NCI-H526 treated with DMSO at 0.1 percent for 48 hours (cell line): ENCODE measurements around the gene OPTN.
"Not testable (repeated sequence)": the region's sequence is repeated elsewhere in the genome, so short reads cannot be mapped to it uniquely, and the experiment has no call there.

Experiments used
- DNase-seq: peaks from one replicate; lab custom pipeline; 2025; lab: John Stamatoyannopoulos, UW

Gene OPTN

DNA sequence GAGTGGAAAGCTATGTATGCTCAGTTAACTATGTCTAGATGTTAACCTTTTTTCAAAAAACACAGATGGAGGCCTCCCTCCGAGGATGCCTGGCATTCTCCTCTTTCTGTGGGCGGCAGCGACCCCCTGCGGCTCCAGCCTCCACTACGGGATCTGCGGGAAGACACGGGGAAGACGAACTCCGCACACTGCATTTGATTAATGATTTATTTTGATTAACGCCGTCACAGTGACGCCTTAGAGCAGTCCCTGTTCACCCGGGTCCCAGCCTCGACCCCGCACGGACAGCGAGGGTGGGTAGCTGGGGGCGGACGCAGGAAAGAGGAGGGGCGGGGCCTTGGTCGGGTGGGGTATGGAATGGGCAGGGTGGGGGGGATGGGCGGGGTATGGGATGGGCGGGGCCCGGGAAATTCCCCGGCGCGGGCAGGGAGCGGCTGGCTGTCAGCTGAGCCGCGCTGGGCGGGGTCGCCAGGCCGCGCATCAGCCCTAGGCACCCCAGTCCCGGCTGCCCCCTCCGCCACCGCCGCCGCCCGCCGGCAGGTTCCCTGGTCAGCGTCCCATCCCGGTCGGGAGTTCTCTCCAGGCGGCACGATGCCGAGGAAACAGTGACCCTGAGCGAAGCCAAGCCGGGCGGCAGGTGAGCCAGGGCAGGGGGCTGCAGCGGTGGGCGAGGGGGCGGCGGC is at the start of gene OPTN:
Gene OPTN, plus strand, starts transcription at position 498 of the 683 bp plus-strand sequence. CDS start 8,960 bp downstream, outside the sequence.
- peak; percentile 52 for DNase-seq

DNA sequence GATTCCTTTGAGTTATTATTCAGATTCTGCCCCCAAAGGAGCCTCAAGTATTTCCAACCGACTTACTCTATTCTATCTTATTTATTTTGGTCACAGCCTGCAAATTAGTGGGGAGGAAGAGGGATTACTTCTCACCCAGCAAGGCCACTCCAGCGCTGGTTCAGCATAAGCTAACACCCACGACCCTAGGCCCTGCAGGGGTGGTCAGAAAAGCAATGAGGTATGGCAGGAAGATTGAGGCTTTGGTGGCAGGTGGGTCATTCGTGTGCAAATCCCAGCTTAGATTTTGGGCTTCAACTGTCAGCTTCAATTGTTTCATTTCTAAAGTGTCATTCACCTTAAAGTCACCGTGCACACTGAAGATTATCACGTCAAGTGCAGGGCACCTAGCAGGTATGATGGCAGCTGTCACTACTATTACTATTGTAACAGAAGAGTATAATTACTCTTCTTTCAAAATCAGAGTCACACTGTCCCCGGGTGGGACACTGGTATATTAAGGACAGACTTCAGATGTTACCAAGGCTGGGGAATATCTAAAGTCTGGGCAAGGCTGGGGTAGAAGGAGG is 48.8 kb upstream of the OPTN start:
- DNase-seq, result no peak

DNA sequence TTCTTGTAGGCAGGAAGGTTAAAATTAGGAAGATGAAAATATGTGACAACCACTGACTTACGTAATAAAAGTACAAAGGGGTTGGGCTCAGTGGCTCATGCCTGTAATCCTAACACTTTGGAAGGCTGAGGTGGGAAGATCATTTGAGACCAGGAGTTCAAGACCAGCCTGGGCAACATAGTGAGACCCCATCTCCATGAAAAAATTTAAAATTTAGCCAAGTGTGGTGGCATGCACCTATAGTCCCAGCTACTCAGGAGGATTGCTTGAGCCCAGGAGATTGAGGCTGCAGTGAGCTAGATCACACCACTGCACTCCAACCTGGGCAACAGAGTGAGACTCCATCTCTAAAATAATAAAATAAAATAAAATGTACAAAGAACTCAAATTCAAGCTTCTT is 46.8 kb upstream of the OPTN start:
- not testable (repeated sequence) for DNase-seq

DNA sequence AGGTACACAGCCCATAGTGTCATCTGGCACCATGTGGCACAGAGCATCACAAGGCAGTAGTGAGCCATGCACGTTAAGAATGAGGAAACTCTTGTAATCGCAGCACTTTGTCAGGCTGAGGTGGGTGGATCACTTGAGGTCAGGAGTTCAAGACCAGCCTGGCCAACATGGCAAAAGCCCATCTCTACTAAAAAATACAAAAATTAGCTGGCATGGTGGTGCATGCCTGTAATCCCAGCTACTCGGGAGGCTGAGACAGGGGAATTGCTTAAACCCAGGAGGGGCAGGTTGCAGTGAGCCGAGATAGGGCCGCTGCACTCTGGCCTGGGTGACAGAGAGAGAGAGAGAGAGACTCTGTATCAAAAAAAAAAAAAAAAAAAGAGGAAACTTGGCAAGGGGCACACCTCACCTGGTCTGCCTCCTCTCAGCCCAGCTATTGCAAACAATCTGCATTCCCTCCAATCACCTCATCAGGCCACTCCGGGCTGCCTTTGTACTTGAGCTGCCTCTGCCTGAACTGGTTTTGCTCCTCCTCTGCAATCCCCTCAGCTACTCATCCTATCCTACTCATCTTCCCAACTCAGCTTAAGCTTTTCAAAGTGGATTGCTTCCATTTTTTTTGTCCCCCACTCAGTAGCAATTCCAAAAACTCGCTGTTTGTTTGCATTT is 46.0 kb upstream of the OPTN start:
- DNase-seq, result no peak

DNA sequence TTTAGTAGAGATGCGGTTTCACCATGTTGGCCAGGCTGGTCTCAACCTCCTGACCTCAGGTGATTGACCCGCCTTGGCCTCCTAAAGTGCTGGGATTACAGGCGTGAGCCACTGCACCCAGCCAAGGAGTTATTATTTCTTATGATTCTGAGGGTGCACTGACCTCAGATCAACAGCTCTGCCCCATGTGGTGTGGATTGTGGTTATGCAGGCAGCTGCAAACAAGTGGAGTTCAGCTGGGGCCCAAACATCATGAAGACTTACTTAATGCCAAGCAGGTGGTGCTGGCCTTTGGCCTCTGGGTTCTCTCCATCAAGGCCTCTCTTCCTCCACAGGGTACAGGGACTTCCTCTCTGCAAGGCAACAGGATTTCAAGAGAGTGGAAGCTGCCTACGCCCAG is 45.1 kb upstream of the OPTN start:
- DNase-seq, result no peak

DNA sequence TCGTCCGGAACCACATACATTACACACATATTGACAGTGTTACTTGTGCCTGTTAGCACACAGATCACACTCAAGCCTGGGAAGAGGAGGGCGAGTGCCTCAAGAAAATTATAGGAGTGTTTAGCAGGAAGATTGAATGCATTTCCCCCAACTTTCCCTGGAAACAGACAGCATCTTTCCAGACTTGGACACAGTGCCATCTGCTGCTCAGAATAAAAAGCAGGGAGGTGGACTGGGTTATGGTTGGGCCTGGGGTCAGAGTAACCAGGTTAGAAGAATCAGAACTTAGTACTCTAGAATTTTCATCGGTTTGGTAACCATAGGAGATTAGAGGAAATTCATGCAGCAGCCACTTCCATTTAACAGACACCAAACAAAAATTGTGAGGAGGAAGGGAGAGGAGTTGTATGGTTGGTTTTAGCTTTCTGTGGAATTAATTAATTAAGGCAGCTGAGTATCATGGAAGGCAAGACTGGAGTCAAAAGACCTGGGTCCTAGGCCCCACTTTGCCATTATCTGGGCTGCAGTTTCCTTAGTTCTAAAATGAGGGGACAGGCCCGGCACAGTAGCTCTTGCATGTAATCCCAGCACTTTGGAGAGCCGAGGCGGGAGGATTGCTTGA is 43.4 kb upstream of the OPTN start:
- peak; percentile 1 for DNase-seq

DNA sequence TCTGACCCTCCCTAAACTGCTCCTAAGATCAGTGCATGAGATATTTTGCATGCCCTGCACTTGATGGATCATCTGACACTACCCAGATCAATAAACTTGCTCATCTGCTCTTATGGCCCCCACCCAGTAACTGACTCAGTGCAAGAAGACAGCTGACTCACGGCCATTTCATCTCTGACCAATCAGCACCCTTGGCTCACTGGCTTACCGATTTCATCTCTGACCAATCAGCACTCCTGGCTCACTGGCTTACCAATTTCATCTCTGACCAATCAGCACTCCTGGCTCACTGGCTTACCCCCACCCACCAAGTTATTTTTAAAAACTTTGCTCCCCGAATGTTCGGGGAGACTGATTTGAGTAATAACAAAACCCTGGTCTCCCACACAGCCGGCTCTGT is 37.2 kb upstream of the OPTN start:
- DNase-seq, result no peak

DNA sequence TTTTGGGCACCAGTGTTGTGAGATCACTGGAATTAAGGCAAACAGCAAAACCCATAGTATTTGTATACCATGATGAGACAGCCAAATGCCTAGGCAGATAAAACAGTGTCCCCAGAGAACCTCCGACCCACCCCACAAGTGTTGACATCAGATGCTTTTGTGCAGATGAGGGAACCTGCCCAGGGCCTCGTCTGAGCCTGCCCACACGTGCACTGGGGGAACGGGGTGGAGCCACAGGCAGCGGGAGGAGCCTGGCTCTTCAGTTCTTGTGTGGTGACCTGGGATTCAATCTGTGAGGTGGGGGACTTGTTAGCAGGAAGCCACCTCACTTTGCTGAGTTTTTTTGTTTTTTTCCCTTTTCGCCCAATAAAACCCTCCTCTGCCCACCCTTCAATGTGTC is 33.4 kb upstream of the OPTN start:
- DNase-seq, result no peak

DNA sequence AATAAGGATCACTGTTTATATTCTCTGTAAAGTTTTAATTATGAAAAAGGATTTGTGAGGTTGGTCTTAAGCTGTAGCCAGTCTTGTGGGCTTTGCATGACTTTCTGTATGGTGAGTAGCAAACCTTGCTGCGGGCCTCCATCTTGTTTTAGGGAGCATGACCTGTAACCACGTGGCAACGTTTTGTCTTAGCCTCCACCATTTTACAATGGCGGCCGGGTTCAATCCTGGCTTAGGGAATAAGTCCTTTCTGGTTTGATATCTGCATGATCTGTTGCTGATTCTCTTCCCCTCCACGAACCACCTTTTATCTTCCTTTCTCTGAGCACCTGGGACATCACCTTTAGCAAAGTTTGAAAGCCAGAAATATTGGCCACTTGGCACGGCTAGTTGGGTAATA is 32.5 kb upstream of the OPTN start:
- no peak for DNase-seq

DNA sequence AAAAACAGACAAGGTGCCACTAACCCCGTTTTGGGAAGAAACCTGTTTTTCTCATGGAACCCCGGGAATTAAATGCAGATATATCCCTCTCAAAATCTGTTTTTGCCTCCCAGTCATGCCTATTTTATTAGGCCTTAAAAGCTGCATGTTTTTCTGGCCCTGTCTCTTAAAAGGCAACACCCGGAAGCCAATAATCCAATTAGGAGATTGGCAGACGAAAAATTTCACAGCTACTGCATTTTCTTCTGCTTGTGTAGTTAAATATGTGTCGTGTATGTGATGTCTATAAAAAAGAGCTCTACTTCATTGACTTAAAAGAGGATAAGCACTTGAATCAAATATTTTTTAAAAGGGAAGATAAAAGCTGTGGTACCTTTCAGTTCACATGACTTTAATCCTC is 31.9 kb upstream of the OPTN start:
- DNase-seq, result no peak

DNA sequence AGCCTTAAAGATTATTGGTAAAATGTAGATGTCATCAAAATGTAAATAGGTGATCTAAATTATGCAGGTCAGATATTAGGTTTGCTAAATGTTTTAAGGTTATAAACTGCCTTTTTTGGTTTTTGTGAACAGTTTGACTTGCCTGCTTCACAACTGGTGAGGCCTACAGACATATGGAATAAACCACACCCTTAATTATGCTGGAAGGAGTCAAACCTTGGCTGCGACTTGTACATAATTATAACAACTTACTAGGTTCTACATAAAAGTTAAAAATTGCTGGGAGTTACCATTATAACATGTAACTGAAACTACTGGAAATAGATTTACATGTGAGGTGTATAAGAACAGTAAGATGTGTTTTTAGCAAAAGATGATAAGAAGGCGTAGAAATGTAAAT is 31.5 kb upstream of the OPTN start:
- DNase-seq, result no peak

DNA sequence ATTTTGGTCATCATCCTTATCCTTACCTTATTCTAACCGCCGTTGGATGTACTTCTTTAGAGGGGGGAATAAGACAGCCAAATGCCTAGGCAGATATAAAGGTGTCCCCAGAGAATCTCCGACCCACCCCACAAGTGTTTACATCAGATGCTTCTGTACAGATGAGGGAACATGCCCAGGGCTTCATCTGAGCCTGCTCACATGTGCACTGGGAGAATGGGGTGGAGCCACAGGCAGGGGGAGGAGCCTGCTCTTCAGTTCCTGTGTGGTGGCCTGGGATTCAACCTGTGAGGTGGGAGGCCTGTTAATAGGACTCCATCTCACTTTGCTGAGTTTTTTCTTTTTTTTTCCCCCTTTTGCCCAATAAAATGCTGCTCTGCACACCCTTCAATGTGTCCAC is 27.6 kb upstream of the OPTN start:
- no peak for DNase-seq

DNA sequence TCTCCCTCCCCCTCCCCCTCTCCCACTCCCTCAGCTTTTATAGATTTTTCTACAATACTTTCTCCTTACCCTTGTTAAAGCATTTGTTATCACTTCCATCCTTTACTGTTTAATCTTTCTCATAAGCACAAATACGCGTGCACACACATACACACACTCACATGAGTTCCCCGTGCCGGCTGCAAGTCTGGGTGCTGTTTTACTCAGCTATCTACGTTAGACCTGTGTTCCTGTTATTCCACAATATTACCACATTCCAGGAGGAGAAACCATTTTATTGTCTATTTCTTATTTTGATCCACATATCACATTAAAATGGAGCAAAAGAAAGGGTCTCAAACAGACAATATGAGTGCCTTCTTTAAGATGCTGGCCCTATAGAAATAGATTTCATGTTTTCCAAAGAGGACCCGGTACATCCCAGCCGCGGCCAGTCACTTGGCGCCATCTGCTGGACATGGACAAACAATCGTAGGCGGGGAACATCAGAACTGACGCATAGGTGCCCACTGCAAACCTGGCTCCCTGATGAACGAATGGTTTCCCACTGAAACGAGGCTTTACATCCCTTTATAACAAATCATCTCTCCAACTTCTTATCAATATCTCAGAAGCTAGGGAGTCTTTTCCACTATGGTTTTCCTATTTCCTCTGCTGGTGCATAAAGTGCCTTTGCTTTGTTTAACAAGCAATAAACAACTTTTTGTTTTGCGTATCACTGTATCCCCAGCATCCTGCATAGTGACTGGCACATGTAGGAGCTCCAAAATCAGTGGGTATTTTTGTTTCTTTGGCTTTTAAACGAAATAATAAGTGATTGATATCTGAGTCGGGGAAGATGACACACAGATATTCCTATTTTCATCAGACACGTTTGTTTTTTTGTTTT is 25.2 kb upstream of the OPTN start:
- DNase-seq, result peak; percentile 30

DNA sequence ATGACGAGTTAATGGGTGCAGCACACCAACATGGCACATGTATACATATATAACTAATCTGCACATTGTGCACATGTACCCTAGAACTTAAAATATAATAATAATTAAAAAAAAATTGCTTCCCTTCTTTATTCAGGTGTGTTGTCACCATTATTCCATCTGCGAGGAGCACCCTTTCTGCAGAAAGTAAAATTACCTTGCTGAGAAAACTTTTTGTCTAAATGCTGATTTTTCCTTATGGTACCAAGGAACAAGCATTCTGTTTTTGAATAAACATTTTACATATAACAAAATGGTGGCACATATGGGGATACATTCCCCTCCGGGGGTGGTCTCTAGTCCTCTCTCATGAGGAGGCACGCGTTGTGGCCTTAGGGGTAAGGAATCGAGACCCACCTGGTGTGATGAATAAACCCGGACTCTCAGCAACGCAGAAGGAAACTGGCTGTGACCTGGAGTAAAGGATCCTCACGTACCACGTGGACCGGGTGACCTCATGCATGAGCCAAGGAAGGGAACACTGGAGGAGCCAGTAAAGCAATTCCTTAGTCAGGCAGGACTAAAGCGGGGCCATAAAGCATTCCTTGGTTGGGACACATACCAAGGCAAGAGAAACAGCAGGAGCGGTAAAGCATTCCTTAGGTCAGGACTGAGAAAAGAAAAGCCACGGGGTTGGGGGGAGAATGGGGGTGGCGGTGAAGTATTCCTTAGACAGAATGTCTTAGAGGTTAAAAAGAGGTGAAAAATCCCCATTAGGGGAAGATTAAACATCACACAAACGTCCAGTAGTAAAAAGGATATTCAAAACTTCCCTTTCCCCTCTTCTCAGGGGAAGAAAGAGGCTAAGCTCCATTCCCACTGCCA is 20.8 kb upstream of the OPTN start:
- no peak for DNase-seq

DNA sequence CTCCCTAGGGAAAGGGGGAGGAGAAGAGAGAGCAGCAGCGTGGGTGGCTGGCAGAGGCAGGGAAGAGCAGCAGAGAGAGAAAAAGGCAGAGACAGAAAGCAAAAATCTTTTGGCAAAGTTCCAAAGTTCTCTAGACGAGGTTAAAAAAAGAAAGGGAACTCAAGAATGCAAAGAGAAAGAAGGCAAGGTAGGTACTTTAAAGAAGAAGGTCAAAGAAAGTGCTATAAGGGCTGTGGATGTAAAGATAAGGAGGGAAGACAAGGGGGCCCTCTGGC is 20.2 kb upstream of the OPTN start:
- no peak for DNase-seq

DNA sequence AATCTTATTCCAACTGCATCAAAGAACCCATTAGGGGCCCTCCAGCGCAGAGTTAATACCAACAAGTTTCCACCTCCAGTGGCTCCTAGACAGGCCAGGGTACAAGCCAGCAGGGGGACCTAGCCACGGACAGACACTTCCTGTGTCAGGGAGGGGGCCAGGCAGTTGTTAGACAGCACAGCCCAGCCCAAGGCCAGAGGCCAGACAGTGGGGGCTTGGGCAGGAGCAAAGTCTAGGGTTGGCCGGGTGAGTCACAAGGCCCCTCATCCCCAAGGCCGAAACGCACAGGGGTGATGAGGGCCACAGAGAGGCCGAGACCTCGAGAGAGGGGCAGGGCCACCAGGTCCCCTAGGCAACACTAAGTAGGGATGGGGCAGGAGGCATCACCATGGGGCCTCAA is 19.3 kb upstream of the OPTN start:
- no peak for DNase-seq

DNA sequence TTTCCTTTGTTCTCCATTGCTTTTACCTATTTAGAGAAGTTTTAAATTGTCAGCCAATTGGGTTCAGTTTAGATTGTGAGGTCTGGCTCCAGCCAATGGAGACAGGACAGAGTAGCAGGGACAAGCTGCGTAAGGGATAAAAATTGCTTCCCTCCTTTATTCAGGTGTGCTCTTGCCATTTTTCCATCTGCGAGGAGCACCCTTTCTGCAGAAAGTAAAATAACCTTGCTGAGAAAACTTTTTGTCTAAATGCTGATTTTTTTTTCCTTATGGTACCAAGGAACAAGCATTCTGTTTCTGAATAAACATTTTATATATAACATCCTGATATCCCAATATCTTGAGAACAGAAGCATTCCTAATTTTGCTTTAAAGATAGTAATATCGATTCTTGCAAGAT is 16.3 kb upstream of the OPTN start:
- not testable (repeated sequence) for DNase-seq

DNA sequence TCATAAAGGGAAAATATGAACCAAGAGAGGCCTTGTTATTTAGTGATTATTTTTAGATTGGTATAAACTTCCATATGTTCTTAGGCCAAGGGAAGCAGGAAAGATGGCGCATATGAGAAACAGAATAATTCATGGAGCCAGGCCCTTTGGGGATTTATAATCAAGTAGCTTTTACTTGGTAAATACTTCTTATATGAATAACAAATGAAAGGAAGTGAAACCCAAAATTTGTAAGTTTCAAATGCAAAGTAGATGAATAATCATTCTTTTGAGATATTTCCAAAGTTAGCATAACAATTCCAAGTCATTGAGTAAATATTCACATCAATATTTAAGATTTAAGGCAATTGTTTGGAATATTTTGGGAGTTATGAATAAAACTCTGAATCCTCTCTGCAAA is 13.9 kb upstream of the OPTN start:
- DNase-seq, result no peak

DNA sequence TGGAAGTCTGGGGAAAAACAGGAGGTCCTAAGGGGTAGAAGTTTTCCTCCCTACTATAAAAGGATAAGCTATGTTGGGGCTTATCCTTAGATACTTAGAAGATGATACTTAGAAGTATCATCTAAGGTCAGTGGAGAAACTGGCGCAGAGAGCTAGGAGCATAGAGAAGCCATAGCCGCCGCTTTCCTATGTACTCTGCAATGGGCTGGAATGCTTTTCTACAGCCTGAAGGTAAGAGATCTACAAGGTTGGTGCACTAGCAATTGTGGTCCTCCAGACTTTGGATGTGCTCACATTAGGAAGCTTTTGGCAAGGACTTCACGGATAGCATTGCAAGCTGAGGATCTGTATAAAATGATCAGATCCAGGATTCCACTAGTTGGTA is 12.4 kb upstream of the OPTN start:
- no peak for DNase-seq

DNA sequence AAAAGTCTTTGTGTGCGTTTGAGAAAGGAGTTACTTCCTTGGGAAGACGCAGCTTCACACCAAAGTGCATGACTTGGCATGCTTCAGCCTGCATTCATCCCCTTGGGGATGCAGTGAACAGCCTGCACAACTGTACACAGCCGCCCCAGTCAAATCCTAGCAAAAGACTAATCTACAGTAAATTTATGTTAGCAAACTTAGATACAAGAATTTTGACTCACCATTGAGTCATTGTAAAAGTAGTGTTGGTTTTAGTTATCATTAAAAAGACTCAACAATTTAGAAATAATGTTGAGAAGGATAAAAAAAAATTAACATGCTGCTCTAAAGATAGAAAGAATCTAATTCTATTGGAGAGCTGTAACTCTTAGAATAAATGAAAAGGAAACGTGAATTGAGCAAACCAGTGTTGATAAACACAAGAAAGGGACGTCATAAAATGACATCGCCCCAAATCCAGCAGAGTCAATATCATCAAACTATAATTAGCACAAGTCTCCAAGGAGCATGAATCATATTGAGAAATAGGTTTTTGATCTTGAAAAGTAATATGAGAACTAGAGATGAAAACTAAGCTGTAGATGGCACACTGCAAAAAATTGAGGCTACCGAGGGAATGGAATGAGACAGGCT is 11.9 kb upstream of the OPTN start:
- DNase-seq, result no peak

DNA sequence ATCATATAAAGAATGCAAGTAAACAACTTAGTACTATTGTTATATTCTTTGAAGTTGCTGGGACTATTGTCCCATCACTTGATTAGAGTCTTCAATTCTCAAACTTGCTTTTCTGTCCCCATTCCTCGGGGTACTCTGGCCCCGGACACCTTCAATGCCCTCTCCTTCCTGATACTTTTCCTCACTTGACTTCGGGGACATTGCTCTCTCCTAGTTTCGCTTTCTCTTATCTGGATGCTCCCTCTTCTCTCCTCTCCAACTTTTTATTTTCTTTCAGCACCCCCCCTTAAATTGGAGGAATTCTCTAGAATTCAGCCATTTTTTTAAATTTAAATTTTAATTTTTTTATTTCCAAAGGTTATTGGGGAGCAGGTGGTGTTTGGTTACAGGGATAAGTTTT is 10.6 kb upstream of the OPTN start:
- no peak for DNase-seq
